Left ventricle myocardium inferior (tissue), 1 donor: ENCODE measurements around the gene FAM186B. TPM values are rescaled to one million over a fixed set of nuclear protein-coding genes. Genes with fewer than 3 reads are reported as not detected.
"Not testable (repeated sequence)": the region's sequence is repeated elsewhere in the genome, so short reads cannot be mapped to it uniquely, and the experiment has no call there.

Experiments used
- DNase-seq: peaks from one replicate; pipeline ENCODE4 v3.0.0-alpha.2; 2020
- H3K27ac ChIP-seq: fragments of 200-600 bp; replicated peaks from 2 replicates; pipeline ENCODE4 v1.8.0; 2021
- H3K27me3 ChIP-seq: fragments of 200-600 bp; 2 replicates; pipeline ENCODE4 v1.8.0; 2021; ENCODE audit warnings: low read depth
- H3K36me3 ChIP-seq: fragments of 200-600 bp; 2 replicates; pipeline ENCODE4 v1.8.0; 2021
- H3K4me1 ChIP-seq: fragments of 200-600 bp; 2 replicates; pipeline ENCODE4 v1.8.0; 2021
- H3K4me3 ChIP-seq: fragments of 200-600 bp; 2 replicates; pipeline ENCODE4 v1.8.0; 2021; ENCODE audit warnings: mild to moderate bottlenecking, moderate library complexity
- H3K9me3 ChIP-seq: fragments of 200-600 bp; replicated peaks from 2 replicates; pipeline ENCODE4 v1.8.0; 2021
- CTCF ChIP-seq: fragments of 200-600 bp; IDR thresholded peaks from 2 replicates; pipeline ENCODE4 v1.8.0; 2021; ENCODE audit warnings: antibody characterized with exemption, mild to moderate bottlenecking, borderline replicate concordance
- intact Hi-C: fragments of 100-400 bp; cut with micrococcal nuclease; formaldehyde crosslinking; loops from one replicate; pipeline ENCODE4 v1.11.0; 2022
- total RNA-seq: library from RNA; stranded (reverse); fragmentation: NEBNext Ultra II Directional; extraction: Animal tissue kit (Norgen Biotek cat#: 25700); gene quantifications from one replicate; pipeline ENCODE4 v1.2.1, GENCODE V29; 2021
- donor health status: DM: no; HTN: yes; CAD: no; lungs with severe emphysema.

Gene FAM186B
- total RNA-seq, 1 donor from 2014 or later: 0.33 TPM

- Histone ChIP-seq H3K27me3 (no peaks in the 10 kb centered on the region), H3K36me3 (no peaks in the 10 kb centered on the region), H3K4me1 (no peaks in the 10 kb centered on the region), H3K9me3 (peaks cover 10% of the 10 kb centered on the region), H3K27ac (no peak overlapping the region), H3K4me3 (no peak overlapping the region)
- intact Hi-C loops: no loop called here
- DNase-seq: no peak
- no peak for TF ChIP-seq CTCF
These were observed 6.8 kb upstream of the FAM186B start for GRCh38 chr12:49612210-49612609.

GRCh38 chr12:49610785-49611184 lies 5.3 kb upstream of the FAM186B start:
- DNase-seq, H3K27ac ChIP-seq, intact Hi-C loops: not testable (repeated sequence)

GRCh38 chr12:49609875-49610154 lies 4.4 kb upstream of the FAM186B start:
- no peak for TF ChIP-seq CTCF
- Histone ChIP-seq H3K27ac (no peak overlapping the region), H3K36me3 (no peaks in the 10 kb centered on the region), H3K9me3 (peaks cover 10% of the 10 kb centered on the region), H3K4me1 (no peaks in the 10 kb centered on the region), H3K27me3 (no peaks in the 10 kb centered on the region), H3K4me3 (no peak overlapping the region)
- intact Hi-C loops: no loop called here
- no peak for DNase-seq

More at GRCh38 chr12:49610785-49611184, 5.3 kb upstream of the FAM186B start:
- not testable (repeated sequence) for H3K4me3 ChIP-seq, H3K9me3 ChIP-seq, H3K4me1 ChIP-seq, H3K27me3 ChIP-seq, H3K36me3 ChIP-seq

GRCh38 chr12:49609059-49609874 lies 3.8 kb upstream of the FAM186B start:
- intact Hi-C loops: no loop called here
- no peak for DNase-seq

GRCh38 chr12:49604856-49605255 lies 583 bp downstream of the FAM186B start:
- Histone ChIP-seq H3K4me3 (no peak overlapping the region), H3K27me3 (no peaks in the 10 kb centered on the region), H3K36me3 (no peaks in the 10 kb centered on the region), H3K4me1 (no peaks in the 10 kb centered on the region), H3K27ac (no peak overlapping the region), H3K9me3 (no peaks in the 10 kb centered on the region)
- intact Hi-C loops: no loop called here
- TF ChIP-seq CTCF: no peak
- no peak for DNase-seq

More at GRCh38 chr12:49609059-49609874, 3.8 kb upstream of the FAM186B start:
- Histone ChIP-seq H3K27ac (no peak overlapping the region), H3K27me3 (no peaks in the 10 kb centered on the region), H3K4me3 (no peak overlapping the region), H3K4me1 (no peaks in the 10 kb centered on the region), H3K9me3 (peaks cover 10% of the 10 kb centered on the region), H3K36me3 (no peaks in the 10 kb centered on the region)
- TF ChIP-seq CTCF: no peak

- no peak overlapping the region for H3K4me3 ChIP-seq
- TF ChIP-seq CTCF: no peak
- no peaks in the 10 kb centered on the region for H3K4me1 ChIP-seq
- DNase-seq: no peak
- no peaks in the 10 kb centered on the region for H3K27me3 ChIP-seq
- no peak overlapping the region for H3K27ac ChIP-seq
- intact Hi-C loops: no loop called here
- no peaks in the 10 kb centered on the region for H3K36me3 ChIP-seq
- no peaks in the 10 kb centered on the region for H3K9me3 ChIP-seq
These were observed 1.7 kb downstream of the FAM186B start for GRCh38 chr12:49603721-49604120.
